Measurements from ENCODE around the gene SORD. TPM values are rescaled to one million over a fixed set of nuclear protein-coding genes. Genes with fewer than 3 reads are reported as not detected.
A peak's percentile ranks its signal among the peaks of the same experiment; 100 is the strongest.
"Not testable (repeated sequence)": the region's sequence is repeated elsewhere in the genome, so short reads cannot be mapped to it uniquely, and the experiment has no call there.

SORD gene
- total and polyA plus RNA-seq, 4 donors = 5.7 to 7.1 (median 6.8) TPM

DNA sequence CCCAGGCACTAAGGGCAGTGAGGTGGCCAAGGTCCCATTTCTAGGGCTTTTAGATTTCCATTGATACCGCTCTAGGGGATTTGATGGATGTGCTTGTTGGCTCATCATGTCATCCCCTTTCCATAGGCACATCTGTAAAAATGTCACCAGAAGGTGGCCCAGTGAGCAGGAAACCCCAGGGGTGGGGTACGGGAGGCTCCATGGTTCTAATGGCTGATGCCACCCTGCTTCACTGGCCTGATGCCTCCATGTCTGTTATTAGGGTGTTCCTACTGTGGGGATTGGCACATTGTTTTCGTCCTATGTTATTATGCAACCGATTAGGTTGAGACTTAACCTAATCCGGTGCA, 34.1 kb upstream of the SORD start:
- H3K27ac ChIP-seq (ENCODE audit: low read depth in 1 of 2, low read length in 2 of 2); DNase-seq; H3K9me3 ChIP-seq (ENCODE audit: control insufficient read depth, low read length); intact Hi-C loops (cut with DNase I); H3K4me3 ChIP-seq (ENCODE audit: low read length in 2 of 2); H3K27me3 ChIP-seq (ENCODE audit: control insufficient read depth in 1 of 2, insufficient read depth in 2 of 2, low read length in 1 of 2); H3K4me1 ChIP-seq (ENCODE audit: control insufficient read depth in 1 of 2, insufficient read depth in 2 of 2, low read length in 2 of 2); H3K36me3 ChIP-seq (ENCODE audit: control insufficient read depth in 1 of 2, insufficient read depth in 2 of 2, low read length in 1 of 2): not testable (repeated sequence)
- peak; percentile 29 for ATAC-seq (ENCODE audit: low FRiP score)
- WGBS, 2 donors = 88 to 91% methylated on average over 3 to 4 of the region's 5 CpGs

DNA sequence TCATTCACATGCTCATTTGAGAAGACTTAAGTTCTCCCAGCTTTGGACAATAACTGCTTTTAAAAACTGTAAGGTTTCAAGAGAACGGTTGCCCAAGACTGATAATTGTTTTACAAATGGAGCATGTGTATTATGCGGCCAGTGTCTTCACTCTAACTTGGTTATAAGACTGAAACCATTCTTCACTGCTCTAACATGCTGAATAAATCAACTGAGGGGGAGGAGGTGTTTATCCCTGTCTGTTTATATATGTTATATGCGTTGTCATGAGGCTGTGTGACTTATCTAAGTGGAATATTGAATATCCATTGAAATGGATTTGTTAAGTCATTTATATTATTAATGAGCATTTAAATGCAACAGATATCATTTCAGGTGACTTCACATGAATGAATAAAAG, 25.4 kb upstream of the SORD start:
- WGBS, 2 donors = 77 to 81% methylated on average over 3 of the region's 3 CpGs
- H3K4me1 ChIP-seq (ENCODE audit: control insufficient read depth in 1 of 2, insufficient read depth in 2 of 2, low read length in 2 of 2); H3K27me3 ChIP-seq (ENCODE audit: control insufficient read depth in 1 of 2, insufficient read depth in 2 of 2, low read length in 1 of 2); H3K36me3 ChIP-seq (ENCODE audit: control insufficient read depth in 1 of 2, insufficient read depth in 2 of 2, low read length in 1 of 2); DNase-seq; intact Hi-C loops (cut with DNase I); H3K4me3 ChIP-seq (ENCODE audit: low read length in 2 of 2); H3K9me3 ChIP-seq (ENCODE audit: control insufficient read depth, low read length); ATAC-seq (ENCODE audit: low FRiP score); H3K27ac ChIP-seq (ENCODE audit: low read depth in 1 of 2, low read length in 2 of 2): not testable (repeated sequence)

DNA sequence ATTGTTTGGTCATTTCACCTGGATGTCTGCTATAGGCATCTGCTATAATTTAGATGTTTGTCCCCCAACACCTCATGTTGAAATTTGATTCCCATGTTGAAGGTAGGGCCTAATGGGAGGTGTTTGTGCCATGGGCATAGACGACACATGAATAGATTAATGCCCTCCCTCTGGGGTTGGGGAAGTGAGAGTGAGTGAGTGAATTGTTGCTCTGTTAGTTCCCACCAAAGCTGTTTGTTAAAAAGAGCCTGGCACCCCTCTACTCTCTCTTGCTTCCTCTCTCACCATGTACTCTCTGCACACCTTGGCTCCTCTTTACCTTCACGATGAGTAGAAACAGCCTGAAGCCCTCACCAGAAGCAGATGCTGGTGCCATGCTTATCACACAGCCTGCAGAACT, 23.9 kb upstream of the SORD start:
- Histone ChIP-seq H3K27ac (ENCODE audit: low read depth in 1 of 2, low read length in 2 of 2) (no peak overlapping the region), H3K4me3 (ENCODE audit: low read length in 2 of 2) (no peak overlapping the region), H3K27me3 (ENCODE audit: control insufficient read depth in 1 of 2, insufficient read depth in 2 of 2, low read length in 1 of 2) (no peaks in the 10 kb centered on the region), H3K4me1 (ENCODE audit: control insufficient read depth in 1 of 2, insufficient read depth in 2 of 2, low read length in 2 of 2) (no peaks in the 10 kb centered on the region), H3K36me3 (ENCODE audit: control insufficient read depth in 1 of 2, insufficient read depth in 2 of 2, low read length in 1 of 2) (no peaks in the 10 kb centered on the region), H3K9me3 (ENCODE audit: control insufficient read depth, low read length) (no peaks in the 10 kb centered on the region)
- ATAC-seq (ENCODE audit: low FRiP score) (no peak), DNase-seq (no peak)
- intact Hi-C loops (cut with DNase I) = no loop called here
- 71 to 75% methylated on average over 2 of the region's 2 CpGs for WGBS, 2 donors

DNA sequence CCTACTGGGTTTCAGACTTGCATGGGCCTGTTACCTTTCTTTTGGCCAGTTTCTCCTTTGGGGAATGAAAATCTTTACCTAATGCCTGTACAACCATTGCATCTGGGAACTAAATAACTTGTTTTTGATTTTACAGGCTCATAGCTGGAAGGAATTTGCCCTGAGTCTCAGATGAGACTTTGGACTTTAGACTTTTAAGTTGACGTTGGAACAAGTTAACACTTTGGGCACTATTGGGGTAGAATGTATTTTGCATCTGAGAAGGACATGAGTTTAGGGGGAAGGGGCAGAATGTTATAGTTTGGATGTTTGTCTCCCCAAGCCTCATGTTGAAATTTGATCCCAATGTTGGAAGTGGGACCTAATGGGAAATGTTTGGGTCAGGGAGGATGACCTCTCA, 21.8 kb upstream of the SORD start:
- WGBS, 2 donors = 36 to 44% methylated on average over 1 of the region's 1 CpG
- H3K9me3 ChIP-seq (ENCODE audit: control insufficient read depth, low read length); ATAC-seq (ENCODE audit: low FRiP score); intact Hi-C loops (cut with DNase I); H3K4me1 ChIP-seq (ENCODE audit: control insufficient read depth in 1 of 2, insufficient read depth in 2 of 2, low read length in 2 of 2); H3K36me3 ChIP-seq (ENCODE audit: control insufficient read depth in 1 of 2, insufficient read depth in 2 of 2, low read length in 1 of 2); DNase-seq; H3K27me3 ChIP-seq (ENCODE audit: control insufficient read depth in 1 of 2, insufficient read depth in 2 of 2, low read length in 1 of 2); H3K4me3 ChIP-seq (ENCODE audit: low read length in 2 of 2); H3K27ac ChIP-seq (ENCODE audit: low read depth in 1 of 2, low read length in 2 of 2): not testable (repeated sequence)

DNA sequence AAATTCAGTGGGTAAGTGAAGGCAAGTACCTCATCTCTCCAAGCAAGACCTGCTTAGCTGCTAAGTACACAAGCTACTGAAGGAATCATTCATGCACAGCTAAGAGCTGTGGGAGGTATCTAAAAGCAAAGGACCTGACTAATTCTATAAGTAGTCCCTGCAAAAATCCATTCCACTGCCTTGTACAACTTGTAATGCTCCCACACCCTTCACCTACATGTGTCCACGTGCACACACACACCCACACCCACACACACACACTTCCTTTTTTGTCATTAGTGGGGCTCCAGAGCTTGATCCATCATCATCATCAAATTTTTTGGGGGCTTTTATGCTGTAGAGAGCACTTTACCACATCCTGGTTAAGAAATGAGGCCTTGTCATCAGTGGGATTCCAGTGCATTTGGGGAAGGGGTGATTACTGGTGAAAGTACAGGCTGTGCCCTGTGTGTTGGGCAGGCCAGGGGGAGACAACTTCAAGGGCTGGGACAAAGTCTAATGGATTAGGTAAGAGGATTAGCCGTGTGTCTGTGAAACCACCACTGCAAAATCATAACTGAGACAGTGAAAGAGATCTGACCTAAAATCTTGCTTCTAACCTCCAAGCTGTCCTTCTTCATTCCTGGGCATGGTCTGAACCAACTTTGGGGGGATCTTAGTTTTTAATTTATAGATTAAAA, 19.1 kb upstream of the SORD start:
- H3K4me3 ChIP-seq (ENCODE audit: low read length in 2 of 2); ATAC-seq (ENCODE audit: low FRiP score); H3K36me3 ChIP-seq (ENCODE audit: control insufficient read depth in 1 of 2, insufficient read depth in 2 of 2, low read length in 1 of 2); H3K9me3 ChIP-seq (ENCODE audit: control insufficient read depth, low read length); intact Hi-C loops (cut with DNase I); DNase-seq; H3K27me3 ChIP-seq (ENCODE audit: control insufficient read depth in 1 of 2, insufficient read depth in 2 of 2, low read length in 1 of 2); H3K27ac ChIP-seq (ENCODE audit: low read depth in 1 of 2, low read length in 2 of 2); H3K4me1 ChIP-seq (ENCODE audit: control insufficient read depth in 1 of 2, insufficient read depth in 2 of 2, low read length in 2 of 2): not testable (repeated sequence)
- WGBS, 2 donors = 64 to 75% methylated on average over 2 of the region's 2 CpGs

DNA sequence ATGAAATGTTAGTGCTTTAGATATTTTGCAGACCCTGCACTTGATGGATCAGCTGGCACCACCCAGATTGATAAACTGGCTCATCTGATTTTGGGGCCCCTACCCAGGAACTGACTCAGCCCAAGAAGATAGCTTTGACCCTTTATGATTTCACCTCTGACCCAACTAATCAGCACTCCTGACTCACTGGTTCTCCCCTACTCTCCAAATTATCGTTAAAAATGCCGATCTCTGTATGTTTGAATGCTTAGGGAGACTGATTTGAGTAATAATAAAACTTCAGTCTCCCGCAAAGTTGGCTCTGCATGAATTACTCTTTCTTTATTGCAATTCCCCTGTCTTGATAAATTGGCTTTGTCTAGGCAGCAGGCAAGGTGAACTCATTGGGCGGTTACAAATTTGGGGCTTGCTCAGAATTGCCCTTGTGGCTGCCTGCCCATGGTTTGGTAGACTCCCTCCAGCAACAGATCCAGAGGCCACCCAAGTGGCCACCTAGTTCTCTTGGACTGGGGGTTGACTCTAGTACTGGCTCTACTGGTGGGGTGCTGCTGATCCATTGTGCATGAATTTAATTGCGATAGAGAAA, 18.3 kb upstream of the SORD start:
- H3K27ac ChIP-seq (ENCODE audit: low read depth in 1 of 2, low read length in 2 of 2); intact Hi-C loops (cut with DNase I); H3K36me3 ChIP-seq (ENCODE audit: control insufficient read depth in 1 of 2, insufficient read depth in 2 of 2, low read length in 1 of 2); H3K27me3 ChIP-seq (ENCODE audit: control insufficient read depth in 1 of 2, insufficient read depth in 2 of 2, low read length in 1 of 2); H3K9me3 ChIP-seq (ENCODE audit: control insufficient read depth, low read length); H3K4me1 ChIP-seq (ENCODE audit: control insufficient read depth in 1 of 2, insufficient read depth in 2 of 2, low read length in 2 of 2); DNase-seq; H3K4me3 ChIP-seq (ENCODE audit: low read length in 2 of 2); ATAC-seq (ENCODE audit: low FRiP score): not testable (repeated sequence)
- WGBS, 2 donors = 91 to 92% methylated on average over 5 of the region's 5 CpGs

DNA sequence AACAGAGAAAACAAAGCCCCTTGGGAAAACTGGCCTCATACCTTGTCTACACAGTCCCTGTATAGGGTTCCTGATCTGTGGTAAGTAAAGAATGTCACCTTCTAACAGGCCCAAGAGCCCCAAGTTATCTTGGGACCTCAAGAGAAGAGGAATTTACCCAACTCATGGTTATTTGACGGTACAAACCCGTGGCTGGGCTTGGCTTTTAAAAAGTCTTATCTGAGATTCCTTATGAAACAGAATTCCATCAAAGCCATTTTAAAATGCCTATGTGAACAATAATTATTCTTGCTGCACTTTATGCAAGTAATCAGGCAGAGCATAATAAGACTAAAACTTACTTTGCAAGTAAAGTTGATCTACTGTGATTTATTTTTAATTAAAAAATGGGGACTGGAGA, 13.9 kb upstream of the SORD start:
- ATAC-seq (ENCODE audit: low FRiP score) (no peak), DNase-seq (no peak)
- Histone ChIP-seq H3K27me3 (ENCODE audit: control insufficient read depth in 1 of 2, insufficient read depth in 2 of 2, low read length in 1 of 2) (no peaks in the 10 kb centered on the region), H3K4me3 (ENCODE audit: low read length in 2 of 2) (no peak overlapping the region), H3K36me3 (ENCODE audit: control insufficient read depth in 1 of 2, insufficient read depth in 2 of 2, low read length in 1 of 2) (no peaks in the 10 kb centered on the region), H3K4me1 (ENCODE audit: control insufficient read depth in 1 of 2, insufficient read depth in 2 of 2, low read length in 2 of 2) (no peaks in the 10 kb centered on the region), H3K27ac (ENCODE audit: low read depth in 1 of 2, low read length in 2 of 2) (no peak overlapping the region), H3K9me3 (ENCODE audit: control insufficient read depth, low read length) (no peaks in the 10 kb centered on the region)
- WGBS, 2 donors = 30 to 39% methylated on average over 2 of the region's 2 CpGs
- intact Hi-C loops (cut with DNase I) = no loop called here

DNA sequence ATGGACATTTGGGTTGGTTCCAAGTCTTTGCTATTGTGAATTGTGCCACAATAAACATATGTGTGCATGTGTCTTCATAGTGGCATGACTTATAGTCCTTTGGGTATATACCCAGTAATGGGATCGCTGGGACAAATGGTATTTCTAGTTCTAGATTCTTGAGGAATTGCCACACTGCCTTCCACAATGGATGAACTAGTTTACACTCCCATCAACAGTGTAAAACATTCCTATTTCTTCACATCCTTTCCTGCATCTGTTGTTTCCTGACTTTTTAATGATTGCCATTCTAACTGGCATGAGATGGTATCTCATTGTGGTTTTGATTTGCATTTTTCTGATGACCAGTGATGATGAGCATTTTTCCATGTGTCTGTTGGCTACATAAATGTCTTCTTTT, 7.9 kb upstream of the SORD start:
- ATAC-seq (ENCODE audit: low FRiP score); H3K27ac ChIP-seq (ENCODE audit: low read depth in 1 of 2, low read length in 2 of 2); H3K36me3 ChIP-seq (ENCODE audit: control insufficient read depth in 1 of 2, insufficient read depth in 2 of 2, low read length in 1 of 2); intact Hi-C loops (cut with DNase I); H3K4me1 ChIP-seq (ENCODE audit: control insufficient read depth in 1 of 2, insufficient read depth in 2 of 2, low read length in 2 of 2); DNase-seq; H3K4me3 ChIP-seq (ENCODE audit: low read length in 2 of 2); H3K9me3 ChIP-seq (ENCODE audit: control insufficient read depth, low read length); H3K27me3 ChIP-seq (ENCODE audit: control insufficient read depth in 1 of 2, insufficient read depth in 2 of 2, low read length in 1 of 2): not testable (repeated sequence)
- 66 to 74% methylated on average over 1 of the region's 1 CpG for WGBS, 2 donors

DNA sequence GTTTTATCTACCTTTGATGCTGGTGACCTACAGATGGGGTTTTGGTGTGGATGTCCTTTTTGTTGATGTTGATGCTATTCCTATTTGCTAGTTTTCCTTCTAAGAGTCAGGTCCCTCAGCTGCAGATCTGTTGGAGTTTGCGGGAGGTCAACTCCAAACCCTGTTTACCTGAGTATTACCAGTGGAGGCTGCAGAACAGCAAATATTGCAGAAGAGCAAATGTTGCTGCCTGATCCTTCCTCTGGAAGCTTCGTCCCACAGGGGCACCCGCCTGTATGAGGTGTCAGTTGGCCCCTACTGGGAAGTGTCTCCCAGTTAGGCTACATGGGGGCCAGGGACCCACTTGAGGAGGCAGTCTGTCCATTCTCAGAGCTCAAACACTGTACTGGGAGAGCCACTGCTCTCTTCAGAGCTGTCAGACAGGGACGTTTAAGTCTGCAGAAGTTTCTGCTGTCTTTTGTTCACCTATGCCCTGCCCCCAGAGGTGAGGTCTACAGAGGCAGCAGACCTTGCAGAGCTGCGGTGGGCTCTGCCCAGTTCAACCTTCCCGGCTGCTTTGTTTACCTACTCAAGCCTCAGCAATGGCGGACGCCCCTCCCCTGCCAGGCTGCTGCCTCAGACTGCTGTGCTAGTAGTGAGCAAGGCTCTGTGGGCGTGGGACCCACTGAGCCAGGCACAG, 2.6 kb upstream of the SORD start:
- DNase-seq; H3K36me3 ChIP-seq (ENCODE audit: control insufficient read depth in 1 of 2, insufficient read depth in 2 of 2, low read length in 1 of 2); H3K4me1 ChIP-seq (ENCODE audit: control insufficient read depth in 1 of 2, insufficient read depth in 2 of 2, low read length in 2 of 2); H3K27me3 ChIP-seq (ENCODE audit: control insufficient read depth in 1 of 2, insufficient read depth in 2 of 2, low read length in 1 of 2); ATAC-seq (ENCODE audit: low FRiP score); H3K9me3 ChIP-seq (ENCODE audit: control insufficient read depth, low read length); H3K4me3 ChIP-seq (ENCODE audit: low read length in 2 of 2); H3K27ac ChIP-seq (ENCODE audit: low read depth in 1 of 2, low read length in 2 of 2); intact Hi-C loops (cut with DNase I): not testable (repeated sequence)
- 84 to 86% methylated on average over 9 of the region's 9 CpGs for WGBS, 2 donors
